HL-60 (cell line): ENCODE data around the gene RPS6KL1.
A peak's percentile ranks its signal among the peaks of the same experiment; 100 is the strongest.

Experiments used
- DNase-seq, 2 experiments: peaks; one replicate each; pipeline ENCODE4 v3.0.0-alpha.2; 2010 to 2020; ENCODE audit warnings: low read depth in 1 of 2, low spot score in 1 of 2
- H3K27ac ChIP-seq: fragments of 250-450 bp; sonication (Bioruptor Pico); replicated peaks from 2 replicates; pipeline ENCODE4 v1.5.1; 2020; ENCODE audit warnings: mild to moderate bottlenecking, moderate library complexity
- H3K27me3 ChIP-seq: fragments of 250-450 bp; sonication (Bioruptor Pico); 2 replicates; pipeline ENCODE4 v1.5.1; 2021; ENCODE audit warnings: mild to moderate bottlenecking, moderate library complexity; ENCODE audit not compliant: insufficient read depth, poor library complexity, severe bottlenecking
- H3K4me3 ChIP-seq: replicated peaks from 2 replicates; pipeline ENCODE4 v1.5.1; 2011; ENCODE audit warnings: mild to moderate bottlenecking, control low read depth, low read length; ENCODE audit not compliant: insufficient read depth
- GABPA ChIP-seq: IDR thresholded peaks from 2 replicates; pipeline ENCODE4 v1.6.1; 2012; ENCODE audit warnings: low read depth
- POLR2AphosphoS5 ChIP-seq: IDR thresholded peaks from 2 replicates; pipeline ENCODE4 v1.6.1; 2012; ENCODE audit warnings: low read depth
- REST ChIP-seq: IDR thresholded peaks from 2 replicates; pipeline ENCODE4 v1.6.1; 2012; ENCODE audit warnings: low read depth; ENCODE audit not compliant: insufficient replicate concordance
- SPI1 ChIP-seq: IDR thresholded peaks from 2 replicates; pipeline ENCODE4 v1.6.1; 2012; ENCODE audit warnings: low read depth, mild to moderate bottlenecking, borderline replicate concordance
- TF ChIP-seq, protein P1 (sequence below): IDR thresholded peaks from one replicate; pipeline ENCODE4 v1.5.1; 2011; ENCODE audit warnings: low read length, control low read depth, inconsistent platforms; ENCODE audit not compliant: insufficient read depth

Gene RPS6KL1

DNA sequence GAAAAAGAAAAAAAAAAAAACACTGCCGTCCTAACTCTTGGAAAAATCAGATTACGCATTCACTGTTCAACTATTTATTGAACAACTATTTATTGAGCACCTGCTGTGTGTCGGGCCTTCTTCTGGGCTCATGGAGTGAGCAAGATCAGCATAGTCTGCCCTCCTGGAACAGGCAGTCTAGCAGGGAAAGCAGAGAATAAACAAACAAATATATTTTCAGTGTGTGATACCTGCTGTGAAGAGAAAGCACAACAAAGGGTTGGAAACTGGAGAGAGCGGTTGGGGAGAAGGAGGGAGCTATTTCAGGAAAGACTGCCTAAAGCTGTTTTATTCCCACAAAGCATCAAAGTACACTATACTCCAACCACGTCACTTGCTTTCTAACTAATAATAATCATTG, 57.9 kb downstream of the RPS6KL1 start:
- no peak overlapping the region for H3K4me3 ChIP-seq
- TF ChIP-seq REST (no peak), GABPA (no peak), SPI1 (no peak), POLR2AphosphoS5 (no peak)
- TF ChIP-seq, protein P1, sequence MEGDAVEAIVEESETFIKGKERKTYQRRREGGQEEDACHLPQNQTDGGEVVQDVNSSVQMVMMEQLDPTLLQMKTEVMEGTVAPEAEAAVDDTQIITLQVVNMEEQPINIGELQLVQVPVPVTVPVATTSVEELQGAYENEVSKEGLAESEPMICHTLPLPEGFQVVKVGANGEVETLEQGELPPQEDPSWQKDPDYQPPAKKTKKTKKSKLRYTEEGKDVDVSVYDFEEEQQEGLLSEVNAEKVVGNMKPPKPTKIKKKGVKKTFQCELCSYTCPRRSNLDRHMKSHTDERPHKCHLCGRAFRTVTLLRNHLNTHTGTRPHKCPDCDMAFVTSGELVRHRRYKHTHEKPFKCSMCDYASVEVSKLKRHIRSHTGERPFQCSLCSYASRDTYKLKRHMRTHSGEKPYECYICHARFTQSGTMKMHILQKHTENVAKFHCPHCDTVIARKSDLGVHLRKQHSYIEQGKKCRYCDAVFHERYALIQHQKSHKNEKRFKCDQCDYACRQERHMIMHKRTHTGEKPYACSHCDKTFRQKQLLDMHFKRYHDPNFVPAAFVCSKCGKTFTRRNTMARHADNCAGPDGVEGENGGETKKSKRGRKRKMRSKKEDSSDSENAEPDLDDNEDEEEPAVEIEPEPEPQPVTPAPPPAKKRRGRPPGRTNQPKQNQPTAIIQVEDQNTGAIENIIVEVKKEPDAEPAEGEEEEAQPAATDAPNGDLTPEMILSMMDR: no peak
- DNase-seq: no peak
- no peaks in the 10 kb centered on the region for H3K27me3 ChIP-seq
- H3K27ac ChIP-seq: no peak overlapping the region

GRCh38 chr14:74864198-74864597, 58.9 kb downstream of the RPS6KL1 start:
- TF ChIP-seq, protein P1: no peak
- no peak for TF ChIP-seq SPI1
- TF ChIP-seq POLR2AphosphoS5: no peak
- no peak for TF ChIP-seq REST
- TF ChIP-seq GABPA: no peak
- H3K4me3 ChIP-seq: no peak overlapping the region
- H3K27ac ChIP-seq: no peak overlapping the region
- H3K27me3 ChIP-seq: no peaks in the 10 kb centered on the region
- DNase-seq: no peak

DNA sequence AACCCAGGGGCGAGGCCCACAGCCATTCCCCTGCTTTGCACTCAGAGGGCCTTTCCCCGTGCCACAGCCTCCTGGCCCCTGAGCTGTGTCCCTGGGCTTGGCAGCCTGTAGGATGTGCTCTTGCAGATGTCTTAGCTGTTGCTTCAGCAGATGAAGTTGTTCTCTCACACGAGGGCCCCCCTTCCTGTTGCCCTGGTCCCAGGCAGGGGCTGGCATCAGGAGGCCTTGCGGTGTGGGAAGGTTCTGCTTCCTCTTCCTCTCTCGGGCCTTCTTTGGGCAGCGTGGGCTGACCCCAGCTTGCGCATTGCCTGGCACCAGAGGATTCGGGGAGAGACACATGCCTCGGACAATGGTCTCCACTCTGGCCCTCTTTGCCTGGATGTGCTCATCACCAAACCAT, 59.8 kb downstream of the RPS6KL1 start:
- TF ChIP-seq POLR2AphosphoS5: no peak
- TF ChIP-seq REST: no peak
- no peak; the same call in 1 of the 2 replicates for TF ChIP-seq SPI1
- no peak for TF ChIP-seq GABPA
- TF ChIP-seq, protein P1: no peak
- no peak overlapping the region for H3K4me3 ChIP-seq
- no peak overlapping the region for H3K27ac ChIP-seq
- no peaks in the 10 kb centered on the region for H3K27me3 ChIP-seq
- DNase-seq: peak; percentile 55 to 62
